Rectal smooth muscle tissue (tissue), 1 donor: ENCODE measurements around the gene SYT1.

Source experiments
- H3K27ac ChIP-seq: one replicate; pipeline ENCODE4 v1.7.0; 2013; ENCODE audit warnings: low read depth, low read length, inconsistent platforms
- H3K27me3 ChIP-seq: one replicate; pipeline ENCODE4 v1.7.0; 2013; ENCODE audit warnings: low read length; ENCODE audit not compliant: control insufficient read depth, insufficient read depth
- H3K36me3 ChIP-seq: one replicate; pipeline ENCODE4 v1.7.0; 2013; ENCODE audit warnings: low read length; ENCODE audit not compliant: control insufficient read depth, insufficient read depth
- H3K4me1 ChIP-seq: one replicate; pipeline ENCODE4 v1.7.0; 2013; ENCODE audit warnings: low read length; ENCODE audit not compliant: control insufficient read depth, insufficient read depth
- H3K4me3 ChIP-seq: one replicate; pipeline ENCODE4 v1.7.0; 2013; ENCODE audit warnings: low read length
- H3K9ac ChIP-seq: one replicate; pipeline ENCODE4 v1.7.0; 2013; ENCODE audit warnings: low read length

SYT1 gene

GRCh38 chr12:79085106-79085682, 220.6 kb downstream of the SYT1 start:
- H3K4me3 ChIP-seq = no peak overlapping the region
- H3K27ac ChIP-seq = no peak overlapping the region
- no peak overlapping the region for H3K9ac ChIP-seq

GRCh38 chr12:79086541-79087296, 222.1 kb downstream of the SYT1 start:
- no peaks in the 10 kb centered on the region for H3K4me1 ChIP-seq
- no peaks in the 10 kb centered on the region for H3K27me3 ChIP-seq
- no peaks in the 10 kb centered on the region for H3K36me3 ChIP-seq
- H3K4me3 ChIP-seq = no peak overlapping the region
- H3K27ac ChIP-seq = no peak overlapping the region
- no peak overlapping the region for H3K9ac ChIP-seq

More at GRCh38 chr12:79085106-79085682, 220.6 kb downstream of the SYT1 start:
- Histone ChIP-seq H3K4me1 (no peaks in the 10 kb centered on the region), H3K27me3 (no peaks in the 10 kb centered on the region), H3K36me3 (no peaks in the 10 kb centered on the region)

GRCh38 chr12:79098530-79098929, 234.0 kb downstream of the SYT1 start:
- H3K4me3 ChIP-seq = no peak overlapping the region
- H3K9ac ChIP-seq = no peak overlapping the region
- H3K27me3 ChIP-seq = no peaks in the 10 kb centered on the region
- H3K27ac ChIP-seq = no peak overlapping the region
- no peaks in the 10 kb centered on the region for H3K4me1 ChIP-seq
- H3K36me3 ChIP-seq = no peaks in the 10 kb centered on the region

- Histone ChIP-seq H3K4me1 (no peaks in the 10 kb centered on the region), H3K27ac (no peak overlapping the region), H3K4me3 (no peak overlapping the region), H3K9ac (no peak overlapping the region), H3K36me3 (no peaks in the 10 kb centered on the region), H3K27me3 (no peaks in the 10 kb centered on the region)
These were observed 244.4 kb downstream of the SYT1 start for GRCh38 chr12:79108962-79109361.

GRCh38 chr12:79114896-79115295, 250.3 kb downstream of the SYT1 start:
- no peak overlapping the region for H3K9ac ChIP-seq
- no peaks in the 10 kb centered on the region for H3K36me3 ChIP-seq
- H3K4me3 ChIP-seq = no peak overlapping the region
- no peak overlapping the region for H3K27ac ChIP-seq
- H3K4me1 ChIP-seq = no peaks in the 10 kb centered on the region
- no peaks in the 10 kb centered on the region for H3K27me3 ChIP-seq

GRCh38 chr12:79115743-79116142, 251.2 kb downstream of the SYT1 start:
- no peak overlapping the region for H3K4me3 ChIP-seq
- no peaks in the 10 kb centered on the region for H3K4me1 ChIP-seq
- no peak overlapping the region for H3K9ac ChIP-seq
- no peak overlapping the region for H3K27ac ChIP-seq
- H3K36me3 ChIP-seq = no peaks in the 10 kb centered on the region
- H3K27me3 ChIP-seq = no peaks in the 10 kb centered on the region

- H3K4me3 ChIP-seq = no peak overlapping the region
- H3K27me3 ChIP-seq = no peaks in the 10 kb centered on the region
- H3K36me3 ChIP-seq = no peaks in the 10 kb centered on the region
- no peak overlapping the region for H3K9ac ChIP-seq
- no peaks in the 10 kb centered on the region for H3K4me1 ChIP-seq
- H3K27ac ChIP-seq = no peak overlapping the region
These were observed 255.2 kb downstream of the SYT1 start for GRCh38 chr12:79119796-79120195.

- Histone ChIP-seq H3K4me1 (no peaks in the 10 kb centered on the region), H3K9ac (no peak overlapping the region), H3K27me3 (no peaks in the 10 kb centered on the region), H3K4me3 (no peak overlapping the region), H3K36me3 (no peaks in the 10 kb centered on the region), H3K27ac (no peak overlapping the region)
These were observed 256.9 kb downstream of the SYT1 start for GRCh38 chr12:79121486-79121885.

GRCh38 chr12:79124385-79124784, 259.8 kb downstream of the SYT1 start:
- Histone ChIP-seq H3K4me3 (no peak overlapping the region), H3K36me3 (no peaks in the 10 kb centered on the region), H3K9ac (no peak overlapping the region), H3K27ac (no peak overlapping the region), H3K4me1 (no peaks in the 10 kb centered on the region), H3K27me3 (no peaks in the 10 kb centered on the region)

- H3K9ac ChIP-seq = no peak overlapping the region
- H3K27ac ChIP-seq = no peak overlapping the region
- no peak overlapping the region for H3K4me3 ChIP-seq
- H3K36me3 ChIP-seq = no peaks in the 10 kb centered on the region
- no peaks in the 10 kb centered on the region for H3K27me3 ChIP-seq
- H3K4me1 ChIP-seq = no peaks in the 10 kb centered on the region
These were observed 260.8 kb downstream of the SYT1 start for GRCh38 chr12:79125358-79125757.

- H3K4me3 ChIP-seq = no peak overlapping the region
- no peak overlapping the region for H3K27ac ChIP-seq
- H3K9ac ChIP-seq = no peak overlapping the region
- H3K27me3 ChIP-seq = no peaks in the 10 kb centered on the region
- no peaks in the 10 kb centered on the region for H3K36me3 ChIP-seq
- H3K4me1 ChIP-seq = no peaks in the 10 kb centered on the region
These were observed 262.7 kb downstream of the SYT1 start for GRCh38 chr12:79127271-79127751.

- Histone ChIP-seq H3K36me3 (no peaks in the 10 kb centered on the region), H3K9ac (no peak overlapping the region), H3K4me3 (no peak overlapping the region), H3K4me1 (no peaks in the 10 kb centered on the region), H3K27ac (no peak overlapping the region), H3K27me3 (no peaks in the 10 kb centered on the region)
These were observed 264.4 kb downstream of the SYT1 start for GRCh38 chr12:79128956-79129355.

- Histone ChIP-seq H3K27me3 (no peaks in the 10 kb centered on the region), H3K9ac (no peak overlapping the region), H3K4me3 (no peak overlapping the region), H3K4me1 (no peaks in the 10 kb centered on the region), H3K36me3 (no peaks in the 10 kb centered on the region), H3K27ac (no peak overlapping the region)
These were observed 274.3 kb downstream of the SYT1 start for GRCh38 chr12:79138872-79139271.
